H9 (cell line): ENCODE data around the gene METTL1. TPM values are rescaled to one million over a fixed set of nuclear protein-coding genes. Genes with fewer than 3 reads are reported as not detected.

Source experiments
- DNase-seq: peaks from one replicate; pipeline ENCODE4 v3.0.0-alpha.2; 2017
- H2AFZ ChIP-seq: one replicate; pipeline ENCODE4 v1.6.1; 2013; ENCODE audit warnings: mild to moderate bottlenecking, low read length, control low read depth, moderate library complexity
- H2AK5ac ChIP-seq: 2 replicates; pipeline ENCODE4 v1.6.1; 2013; ENCODE audit warnings: low read length, control low read depth, mixed read lengths; ENCODE audit not compliant: insufficient read length
- H2BK120ac ChIP-seq: one replicate; pipeline ENCODE4 v1.6.1; 2013; ENCODE audit warnings: low read depth, mild to moderate bottlenecking, low read length, control low read depth, inconsistent platforms; ENCODE audit not compliant: poor library complexity, severe bottlenecking
- H2BK12ac ChIP-seq: 2 replicates; pipeline ENCODE4 v1.6.1; 2013; ENCODE audit warnings: low read length, control low read depth, mixed read lengths, low read depth; ENCODE audit not compliant: insufficient read length
- H2BK15ac ChIP-seq: 2 replicates; pipeline ENCODE4 v1.6.1; 2013; ENCODE audit warnings: low read depth, low read length, control low read depth
- H2BK20ac ChIP-seq: one replicate; pipeline ENCODE4 v1.6.1; 2013; ENCODE audit warnings: low read depth, mild to moderate bottlenecking, low read length, control low read depth, inconsistent platforms; ENCODE audit not compliant: poor library complexity, severe bottlenecking
- H2BK5ac ChIP-seq: 2 replicates; pipeline ENCODE4 v1.6.1; 2013; ENCODE audit warnings: low read length, control low read depth, mixed read lengths; ENCODE audit not compliant: insufficient read length
- H3K14ac ChIP-seq: 2 replicates; pipeline ENCODE4 v1.6.1; 2013; ENCODE audit warnings: low read length, control low read depth; ENCODE audit not compliant: insufficient read depth
- H3K18ac ChIP-seq: 2 replicates; pipeline ENCODE4 v1.6.1; 2013; ENCODE audit warnings: low read depth, mild to moderate bottlenecking, mixed read lengths, low read length, control low read depth; ENCODE audit not compliant: insufficient read length
- H3K23ac ChIP-seq: 2 replicates; pipeline ENCODE4 v1.6.1; 2013; ENCODE audit warnings: low read length, control low read depth, mixed read lengths, low read depth; ENCODE audit not compliant: insufficient read length
- H3K23me2 ChIP-seq: 2 replicates; pipeline ENCODE4 v1.6.1; 2013; ENCODE audit warnings: low read depth, mild to moderate bottlenecking, mixed read lengths, low read length, control low read depth; ENCODE audit not compliant: insufficient read length, poor library complexity, severe bottlenecking
- H3K27ac ChIP-seq: 2 replicates; pipeline ENCODE4 v1.5.1; 2013; ENCODE audit warnings: low read length, control low read depth, mixed read lengths, low read depth; ENCODE audit not compliant: insufficient read length
- H3K27me3 ChIP-seq: 2 replicates; pipeline ENCODE4 v1.6.1; 2013; ENCODE audit warnings: low read length, control low read depth, inconsistent platforms; ENCODE audit not compliant: insufficient read depth
- H3K4ac ChIP-seq: 2 replicates; pipeline ENCODE4 v1.6.1; 2013; ENCODE audit warnings: low read depth, mild to moderate bottlenecking, control low read depth, inconsistent platforms, low read length, moderate library complexity
- H3K4me1 ChIP-seq: 2 replicates; pipeline ENCODE4 v1.6.1; 2013; ENCODE audit warnings: low read length, control low read depth, inconsistent platforms; ENCODE audit not compliant: insufficient read depth
- H3K4me2 ChIP-seq: 2 replicates; pipeline ENCODE4 v1.6.1; 2013; ENCODE audit warnings: low read length, control low read depth, mixed read lengths; ENCODE audit not compliant: insufficient read length, insufficient read depth
- H3K56ac ChIP-seq: 2 replicates; pipeline ENCODE4 v1.6.1; 2013; ENCODE audit warnings: low read depth, mild to moderate bottlenecking, mixed read lengths, low read length, control low read depth; ENCODE audit not compliant: insufficient read length
- H3K79me1 ChIP-seq: 2 replicates; pipeline ENCODE4 v1.6.1; 2013; ENCODE audit warnings: low read depth, mild to moderate bottlenecking, moderate library complexity, low read length, control low read depth, inconsistent platforms; ENCODE audit not compliant: insufficient read depth, poor library complexity, severe bottlenecking
- H3K79me2 ChIP-seq: 2 replicates; pipeline ENCODE4 v1.6.1; 2013; ENCODE audit warnings: low read length, control low read depth, inconsistent platforms; ENCODE audit not compliant: insufficient read depth
- H3K9ac ChIP-seq: 2 replicates; pipeline ENCODE4 v1.6.1; 2013; ENCODE audit warnings: low read length, control low read depth, mixed read lengths; ENCODE audit not compliant: insufficient read length; ENCODE audit errors: extremely low read depth
- H3K9me3 ChIP-seq: one replicate; pipeline ENCODE4 v1.6.1; 2013; ENCODE audit warnings: low read depth, low read length, inconsistent platforms; ENCODE audit not compliant: control insufficient read depth
- H3T11ph ChIP-seq: one replicate; pipeline ENCODE4 v1.6.1; 2013; ENCODE audit warnings: mild to moderate bottlenecking, low read length, control low read depth, inconsistent platforms
- H4K20me1 ChIP-seq: one replicate; pipeline ENCODE4 v1.6.1; 2013; ENCODE audit not compliant: control insufficient read depth, insufficient read length, insufficient read depth
- H4K5ac ChIP-seq: 2 replicates; pipeline ENCODE4 v1.6.1; 2013; ENCODE audit warnings: low read depth, mild to moderate bottlenecking, mixed read lengths, low read length, control low read depth; ENCODE audit not compliant: insufficient read length
- H4K8ac ChIP-seq: replicated peaks from 2 replicates; pipeline ENCODE4 v1.6.1; 2013; ENCODE audit warnings: low read length, control low read depth, mixed read lengths, low read depth; ENCODE audit not compliant: insufficient read length
- H4K91ac ChIP-seq: 2 replicates; pipeline ENCODE4 v1.6.1; 2013; ENCODE audit warnings: low read depth, mild to moderate bottlenecking, moderate library complexity, mixed read lengths, low read length, control low read depth; ENCODE audit not compliant: insufficient read length
- H3K27ac Mint-ChIP-seq, 3 experiments: 2 replicates in 2 of 3; 3 replicates in 1 of 3; pipeline ENCODE4 v1.8.0; 2020 to 2021; ENCODE audit warnings: mixed read lengths in 3 of 3, mild to moderate bottlenecking in 1 of 3, moderate library complexity in 1 of 3
- H3K27me3 Mint-ChIP-seq: 2 replicates; pipeline ENCODE4 v1.8.0; 2021; ENCODE audit warnings: low read depth, mild to moderate bottlenecking, moderate library complexity, mixed read lengths
- H3K36me3 Mint-ChIP-seq, 3 experiments: 2 replicates in 2 of 3; 3 replicates in 1 of 3; pipeline ENCODE4 v1.8.0; 2020 to 2021; ENCODE audit warnings: low read depth in 3 of 3, mixed read lengths in 3 of 3; ENCODE audit not compliant: insufficient read depth in 1 of 3
- H3K4me1 Mint-ChIP-seq, 2 experiments: 2 replicates each; pipeline ENCODE4 v1.8.0; 2020; ENCODE audit warnings: mixed read lengths in 2 of 2
- H3K4me3 Mint-ChIP-seq, 2 experiments: 2 replicates in 1 of 2; 3 replicates in 1 of 2; pipeline ENCODE4 v1.8.0; 2020 to 2021; ENCODE audit warnings: mild to moderate bottlenecking in 2 of 2, mixed read lengths in 2 of 2, moderate library complexity in 1 of 2
- H3K9me3 Mint-ChIP-seq, 2 experiments: 2 replicates in 1 of 2; 3 replicates in 1 of 2; pipeline ENCODE4 v1.8.0; 2020; ENCODE audit warnings: mild to moderate bottlenecking in 2 of 2, mixed read lengths in 2 of 2, moderate library complexity in 1 of 2
- WGBS: extraction: QIAGEN DNeasy Blood & Tissue Kit; methylation state at CpG from one replicate; pipeline ENCODE4 v1.1.7; 2013; ENCODE audit warnings: missing lambda C conversion rate, low lambda C conversion rate, mixed read lengths; ENCODE audit not compliant: insufficient read length; ENCODE audit errors: extremely low coverage; 5-methylcytosine and 5-hydroxymethylcytosine counted together
- total RNA-seq: library from RNA; stranded (reverse); gene quantifications from 2 replicates; pipeline ENCODE4 v1.2.1, GENCODE V29; 2021
- TF ChIP-seq, protein P1 (sequence below): fragments of 200-600 bp; sonication (generic); conservative IDR thresholded peaks from 3 replicates; pipeline ENCODE4 v1.8.0; 2021; ENCODE audit warnings: antibody characterized with exemption, mild to moderate bottlenecking

Gene METTL1
- total RNA-seq, 1 experiment from 2014 or later: 58.4 TPM

DNA sequence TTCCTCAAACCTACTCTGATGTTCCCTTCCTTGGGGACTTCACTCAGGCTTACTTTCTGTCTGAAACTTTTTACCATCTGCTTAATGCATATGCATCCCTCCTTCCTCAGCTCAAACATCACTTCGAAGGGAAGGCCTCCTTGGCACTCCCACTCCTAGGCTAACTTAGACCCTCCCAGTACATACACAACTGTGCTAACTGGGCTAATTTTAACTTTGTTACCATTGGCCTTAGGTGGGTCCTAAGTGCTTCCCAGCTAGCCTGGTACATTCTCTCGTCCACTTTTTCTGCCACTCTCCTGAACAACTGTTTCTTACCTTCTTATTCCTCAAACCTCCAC, 4.3 kb upstream of the METTL1 start:
- no peak overlapping the region for H2BK120ac ChIP-seq
- no peak overlapping the region for H4K91ac ChIP-seq
- Mint-ChIP-seq H3K9me3 (no peaks in the 10 kb centered on the region), H3K4me3 (peak overlapping the region in 1 of 2 experiments; percentile 7; a peak in 1 of 5 replicates), H3K4me1 (peaks cover 7 to 10% of the 10 kb centered on the region in 2 experiments; a peak in 3 of 4 replicates), H3K27me3 (peaks cover 7% of the 10 kb centered on the region; the same call in 1 of the 2 replicates), H3K36me3 (peaks cover under 1 to 9% (median 3%) of the 10 kb centered on the region in 3 experiments; a peak in 3 of 7 replicates), H3K27ac (no peak overlapping the region)
- no peak overlapping the region for H2BK12ac ChIP-seq
- no peak overlapping the region for H3K14ac ChIP-seq
- peaks cover 8% of the 10 kb centered on the region for H3K23me2 ChIP-seq
- no peak overlapping the region for H2AK5ac ChIP-seq
- no peaks in the 10 kb centered on the region for H4K20me1 ChIP-seq
- H3K4ac ChIP-seq: no peak overlapping the region
- no peak for DNase-seq
- H3K27ac ChIP-seq: no peak overlapping the region
- H3K27me3 ChIP-seq: no peaks in the 10 kb centered on the region
- no peak overlapping the region for H3K18ac ChIP-seq
- no peak overlapping the region for H2AFZ ChIP-seq
- no peak overlapping the region for H4K5ac ChIP-seq
- H3K79me2 ChIP-seq: no peaks in the 10 kb centered on the region
- H3K9ac ChIP-seq: no peak overlapping the region
- no peak overlapping the region for H4K8ac ChIP-seq
- no peak overlapping the region for H3T11ph ChIP-seq
- H3K23ac ChIP-seq: no peak overlapping the region
- WGBS: no CpG with 5 or more reads among the region's 2 CpGs
- no peak overlapping the region for H2BK15ac ChIP-seq
- TF ChIP-seq, protein P1, sequence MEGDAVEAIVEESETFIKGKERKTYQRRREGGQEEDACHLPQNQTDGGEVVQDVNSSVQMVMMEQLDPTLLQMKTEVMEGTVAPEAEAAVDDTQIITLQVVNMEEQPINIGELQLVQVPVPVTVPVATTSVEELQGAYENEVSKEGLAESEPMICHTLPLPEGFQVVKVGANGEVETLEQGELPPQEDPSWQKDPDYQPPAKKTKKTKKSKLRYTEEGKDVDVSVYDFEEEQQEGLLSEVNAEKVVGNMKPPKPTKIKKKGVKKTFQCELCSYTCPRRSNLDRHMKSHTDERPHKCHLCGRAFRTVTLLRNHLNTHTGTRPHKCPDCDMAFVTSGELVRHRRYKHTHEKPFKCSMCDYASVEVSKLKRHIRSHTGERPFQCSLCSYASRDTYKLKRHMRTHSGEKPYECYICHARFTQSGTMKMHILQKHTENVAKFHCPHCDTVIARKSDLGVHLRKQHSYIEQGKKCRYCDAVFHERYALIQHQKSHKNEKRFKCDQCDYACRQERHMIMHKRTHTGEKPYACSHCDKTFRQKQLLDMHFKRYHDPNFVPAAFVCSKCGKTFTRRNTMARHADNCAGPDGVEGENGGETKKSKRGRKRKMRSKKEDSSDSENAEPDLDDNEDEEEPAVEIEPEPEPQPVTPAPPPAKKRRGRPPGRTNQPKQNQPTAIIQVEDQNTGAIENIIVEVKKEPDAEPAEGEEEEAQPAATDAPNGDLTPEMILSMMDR: no peak
- no peaks in the 10 kb centered on the region for H3K79me1 ChIP-seq
- no peak overlapping the region for H2BK5ac ChIP-seq
- H3K4me2 ChIP-seq: no peak overlapping the region
- no peaks in the 10 kb centered on the region for H3K4me1 ChIP-seq
- no peaks in the 10 kb centered on the region for H3K9me3 ChIP-seq
- no peak overlapping the region for H2BK20ac ChIP-seq
- no peak overlapping the region for H3K56ac ChIP-seq
